GM10266 (cell line): ENCODE results near the gene SERGEF.
A peak's percentile ranks its signal among the peaks of the same experiment; 100 is the strongest.

Experiments used
- DNase-seq: peaks from one replicate; pipeline ENCODE4 v3.0.0; 2012; ENCODE audit errors: extremely low spot score
- TF ChIP-seq, protein P1 (sequence below): IDR thresholded peaks from 2 replicates; pipeline ENCODE4 v1.5.1; 2012; ENCODE audit warnings: mild to moderate bottlenecking, low read depth; ENCODE audit not compliant: control insufficient read depth, insufficient read depth; ENCODE audit errors: missing control alignments

SERGEF gene

GRCh38 chr11:18012906-18013781 is at the start of gene SERGEF:
TSS of gene SERGEF (minus strand) at chr11:18013047. CDS start at chr11:18013010, 37 bp downstream.
- TF ChIP-seq, protein P1, sequence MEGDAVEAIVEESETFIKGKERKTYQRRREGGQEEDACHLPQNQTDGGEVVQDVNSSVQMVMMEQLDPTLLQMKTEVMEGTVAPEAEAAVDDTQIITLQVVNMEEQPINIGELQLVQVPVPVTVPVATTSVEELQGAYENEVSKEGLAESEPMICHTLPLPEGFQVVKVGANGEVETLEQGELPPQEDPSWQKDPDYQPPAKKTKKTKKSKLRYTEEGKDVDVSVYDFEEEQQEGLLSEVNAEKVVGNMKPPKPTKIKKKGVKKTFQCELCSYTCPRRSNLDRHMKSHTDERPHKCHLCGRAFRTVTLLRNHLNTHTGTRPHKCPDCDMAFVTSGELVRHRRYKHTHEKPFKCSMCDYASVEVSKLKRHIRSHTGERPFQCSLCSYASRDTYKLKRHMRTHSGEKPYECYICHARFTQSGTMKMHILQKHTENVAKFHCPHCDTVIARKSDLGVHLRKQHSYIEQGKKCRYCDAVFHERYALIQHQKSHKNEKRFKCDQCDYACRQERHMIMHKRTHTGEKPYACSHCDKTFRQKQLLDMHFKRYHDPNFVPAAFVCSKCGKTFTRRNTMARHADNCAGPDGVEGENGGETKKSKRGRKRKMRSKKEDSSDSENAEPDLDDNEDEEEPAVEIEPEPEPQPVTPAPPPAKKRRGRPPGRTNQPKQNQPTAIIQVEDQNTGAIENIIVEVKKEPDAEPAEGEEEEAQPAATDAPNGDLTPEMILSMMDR = peak; percentile 9
- peak; percentile 96 for DNase-seq

GRCh38 chr11:18061351-18061750 is 48.5 kb upstream of the SERGEF start:
- TF ChIP-seq, protein P1 = no peak
- no peak for DNase-seq

GRCh38 chr11:18056561-18057181 is 43.8 kb upstream of the SERGEF start:
- DNase-seq = no peak
- TF ChIP-seq, protein P1 = no peak

DNA sequence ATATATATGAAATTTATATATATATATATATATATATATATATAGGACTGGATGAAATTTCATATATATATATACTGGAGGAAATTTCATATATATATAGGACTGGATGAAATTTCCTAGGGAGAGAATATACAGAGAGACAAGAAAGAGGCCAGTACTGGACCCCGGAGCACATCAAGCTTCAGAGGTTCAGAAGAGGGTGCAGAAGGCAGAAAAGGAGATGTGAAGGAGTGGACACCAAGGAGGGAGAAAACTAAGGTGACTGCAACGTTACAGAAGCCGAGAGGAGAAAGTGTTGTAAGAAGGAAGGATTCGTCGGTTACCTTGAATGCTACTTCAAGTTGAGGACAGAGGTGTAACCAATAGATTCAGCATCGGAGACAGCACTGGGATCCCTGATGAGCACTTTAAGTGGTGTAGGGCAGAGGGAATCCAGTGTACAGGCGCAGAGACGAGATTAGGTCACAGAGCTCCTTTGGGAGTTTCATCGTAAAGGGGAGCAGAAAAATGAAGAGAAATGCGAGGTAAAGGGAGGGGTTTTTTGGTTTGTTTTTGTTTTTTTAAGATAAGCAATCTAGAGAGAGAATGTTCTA is 41.8 kb upstream of the SERGEF start:
- TF ChIP-seq, protein P1 = no peak
- DNase-seq = no peak

DNA sequence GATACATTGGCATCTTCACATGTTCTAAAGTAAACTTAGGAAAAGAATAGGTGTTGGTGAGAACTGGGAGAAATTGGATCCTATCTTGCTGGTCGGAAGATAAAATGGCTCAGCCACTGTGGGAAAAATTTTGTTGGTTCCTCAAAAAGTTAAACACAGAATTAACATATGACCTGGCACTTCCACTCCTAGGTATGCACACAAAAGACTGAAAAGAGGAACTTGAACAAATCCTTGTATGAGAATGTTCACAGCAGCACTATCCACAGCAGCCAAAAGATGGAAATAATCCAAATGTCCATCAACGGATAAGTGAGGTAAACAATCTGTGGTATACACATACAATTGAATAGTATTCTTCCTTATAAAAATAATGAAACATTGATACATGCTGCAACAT is 38.0 kb upstream of the SERGEF start:
- TF ChIP-seq, protein P1 = no peak
- no peak for DNase-seq

DNA sequence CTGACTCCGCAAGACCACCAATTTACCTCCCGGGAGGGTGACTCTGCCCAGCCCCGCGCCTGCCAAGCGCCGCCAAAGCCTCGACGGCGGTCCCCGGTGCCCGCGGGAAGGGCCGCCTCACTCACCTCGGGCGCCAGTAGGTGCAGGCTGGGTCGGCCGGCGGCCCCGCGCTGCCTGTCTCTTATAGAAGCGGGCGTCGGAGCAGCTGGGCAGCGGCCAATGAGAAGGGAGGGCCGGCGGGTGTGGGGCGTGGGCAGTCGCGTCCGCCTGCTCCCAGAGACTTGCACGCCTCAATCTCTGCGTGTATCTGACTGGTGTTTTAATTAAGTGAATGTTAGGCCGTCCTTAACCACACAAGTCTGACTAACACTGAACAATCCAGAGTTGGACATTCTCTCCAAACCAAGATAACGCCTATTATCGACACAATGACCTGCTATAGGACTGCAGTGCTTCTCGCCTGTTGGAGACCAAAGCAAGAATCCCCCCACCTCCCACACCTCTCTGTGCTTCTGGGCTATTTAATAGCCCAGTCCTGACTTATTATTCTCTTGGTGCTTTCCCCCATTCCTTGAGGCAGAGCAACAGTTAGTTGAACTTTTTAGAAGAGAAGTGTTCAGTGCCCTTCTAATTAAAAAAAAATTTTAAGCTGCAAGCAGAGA is 33.4 kb upstream of the SERGEF start, which contains the start of gene TPH1:
TSS of gene TPH1 (minus strand) at position 154 of the 662 bp plus-strand sequence. CDS start 5,507 bp downstream, outside the sequence.
- no peak for DNase-seq
- TF ChIP-seq, protein P1 = no peak
